SU-DHL-6 (cell line): Measurements from ENCODE around the gene NCAPG2.

ENCODE experiments used
- CTCF ChIP-seq: fragments of 200-600 bp; sonication (generic); IDR thresholded peaks from one replicate; pipeline ENCODE4 v1.5.1; 2017; ENCODE audit warnings: antibody characterized with exemption, mild to moderate bottlenecking, low read length, moderate library complexity; ENCODE audit not compliant: insufficient read depth, poor library complexity, severe bottlenecking
- EZH2phosphoT487 ChIP-seq: fragments of 200-600 bp; sonication (generic), shearing (Covaris generic); conservative IDR thresholded peaks from 2 replicates; pipeline ENCODE4 v1.6.1; 2018; ENCODE audit warnings: mild to moderate bottlenecking, antibody characterized with exemption, low read length, moderate library complexity, mixed read lengths

- TF ChIP-seq CTCF (no peak), EZH2phosphoT487 (no peak)
Observed at GRCh38 chr7:158592541-158592940, 112.1 kb downstream of the NCAPG2 start.
